Endothelial cell of umbilical vein (primary cell): ENCODE data around the gene MT3. TPM values are rescaled to one million over a fixed set of nuclear protein-coding genes. Genes with fewer than 3 reads are reported as not detected.
A peak's percentile ranks its signal among the peaks of the same experiment; 100 is the strongest.

Experiments used
- BruUV-seq: library from RNA; stranded (reverse); fragments of 400-500 nt; replicated peaks from 2 replicates; lab custom pipeline; 2021; lab: Mats Ljungman, UMichigan
- CTCF ChIA-PET: fragments of 300-600, 350-600 bp; sonication (Branson Sonifier 250); formaldehyde crosslinking; loops from one replicate; lab custom pipeline; 2021; ENCODE audit warnings: antibody characterized with exemption, inconsistent platforms; lab: Charles Lee
- POLR2A ChIA-PET: fragments of 300-600, 350-600 bp; sonication (Branson Sonifier 250); formaldehyde crosslinking; loops from one replicate; lab custom pipeline; 2021; ENCODE audit warnings: antibody characterized with exemption, inconsistent platforms; lab: Charles Lee
- DNase-seq: peaks from one replicate; pipeline ENCODE4 v3.0.0-alpha.2; 2011; ENCODE audit warnings: low read depth, low spot score
- FAIRE-seq: peaks from 2 replicates; lab custom pipeline; 2011; peaks lifted over from hg19 to GRCh38; lab: Jason Lieb, UNC
- H2AFZ ChIP-seq: 2 replicates; pipeline ENCODE4 v1.6.0; 2012; ENCODE audit warnings: low read depth, low read length, control low read depth, inconsistent platforms
- H3K27ac ChIP-seq: 2 replicates; pipeline ENCODE4 v1.5.1; 2011; ENCODE audit warnings: low read depth, mild to moderate bottlenecking, control low read depth, low read length, moderate library complexity; ENCODE audit not compliant: insufficient read depth
- H3K27me3 ChIP-seq, 2 experiments: 2 replicates each; pipeline versions ENCODE4 v1.6.0 to v1.6.1; 2011; ENCODE audit warnings: low read length in 2 of 2, mixed read lengths in 1 of 2; ENCODE audit not compliant: control insufficient read depth in 2 of 2, insufficient read depth in 2 of 2
- H3K36me3 ChIP-seq, 2 experiments: 2 replicates in 1 of 2; 3 replicates in 1 of 2; pipeline ENCODE4 v1.5.1; 2011; ENCODE audit warnings: low read length in 2 of 2, mild to moderate bottlenecking in 1 of 2, moderate library complexity in 1 of 2; ENCODE audit not compliant: control insufficient read depth in 2 of 2, insufficient read depth in 2 of 2; ENCODE audit errors: extremely low read depth in 1 of 2
- H3K4me1 ChIP-seq: 3 replicates; pipeline ENCODE4 v1.5.1; 2011; ENCODE audit warnings: mild to moderate bottlenecking, low read length; ENCODE audit not compliant: control insufficient read depth, insufficient read depth; ENCODE audit errors: extremely low read depth
- H3K4me2 ChIP-seq: 2 replicates; pipeline ENCODE4 v1.6.1; 2011; ENCODE audit warnings: low read length, control low read depth, mixed read lengths; ENCODE audit not compliant: insufficient read depth
- H3K4me3 ChIP-seq, 3 experiments: fragments of 200-600 bp in 1 of 3; sonication (generic), shearing (Covaris generic) in 1 of 3; replicated peaks in 1 of 3; 2 replicates each; pipeline ENCODE4 v1.5.1; 2011 to 2016; ENCODE audit warnings: control low read depth in 3 of 3, low read length in 3 of 3, mild to moderate bottlenecking in 2 of 3, inconsistent platforms in 1 of 3, low read depth in 1 of 3, moderate library complexity in 1 of 3; ENCODE audit not compliant: insufficient read depth in 1 of 3
- H3K79me2 ChIP-seq: 2 replicates; pipeline ENCODE4 v1.6.0; 2012; ENCODE audit warnings: low read length, inconsistent platforms; ENCODE audit not compliant: control insufficient read depth, insufficient read depth
- H3K9ac ChIP-seq: replicated peaks from 2 replicates; pipeline ENCODE3; 2011; ENCODE audit warnings: low read length, control low read depth; ENCODE audit not compliant: insufficient read depth; ENCODE audit errors: extremely low read depth
- H3K9me1 ChIP-seq: replicated peaks from 3 replicates; pipeline ENCODE4 v1.6.0; 2011; ENCODE audit warnings: mild to moderate bottlenecking, low read length; ENCODE audit not compliant: control insufficient read depth, insufficient read depth; ENCODE audit errors: extremely low read depth
- H3K9me3 ChIP-seq: replicated peaks from 2 replicates; pipeline ENCODE4 v1.5.1; 2012; ENCODE audit warnings: low read length, inconsistent platforms; ENCODE audit not compliant: control insufficient read depth, insufficient read depth
- H4K20me1 ChIP-seq: replicated peaks from 2 replicates; pipeline ENCODE3; 2011; ENCODE audit warnings: mild to moderate bottlenecking, low read length; ENCODE audit not compliant: control insufficient read depth, insufficient read depth; ENCODE audit errors: extremely low read depth
- CTCF ChIP-seq, 2 donors: IDR thresholded peaks; 1 replicate in 1 of 2; 2 replicates in 1 of 2; pipeline ENCODE4 v1.5.1; 2011; ENCODE audit warnings: low read length in 2 of 2, mild to moderate bottlenecking in 2 of 2, moderate library complexity in 2 of 2, control low read depth in 1 of 2, inconsistent platforms in 1 of 2, low read depth in 1 of 2; ENCODE audit not compliant: insufficient read depth in 1 of 2; ENCODE audit errors: extremely low read depth in 1 of 2
- FOS ChIP-seq: IDR thresholded peaks from 2 replicates; pipeline ENCODE4 v1.6.1; 2011; ENCODE audit warnings: mild to moderate bottlenecking, low read length, moderate library complexity, borderline replicate concordance; ENCODE audit not compliant: insufficient read depth
- GATA2 ChIP-seq: IDR thresholded peaks from 2 replicates; pipeline ENCODE4 v1.7.0; 2011; ENCODE audit warnings: low read depth, mild to moderate bottlenecking, moderate library complexity, mixed read lengths, low read length; ENCODE audit not compliant: insufficient read length, insufficient read depth
- JUN ChIP-seq: IDR thresholded peaks from 2 replicates; pipeline ENCODE4 v1.6.1; 2011; ENCODE audit warnings: borderline replicate concordance, low read depth; ENCODE audit not compliant: insufficient read length, insufficient read depth
- MAX ChIP-seq: IDR thresholded peaks from 2 replicates; pipeline ENCODE4 v1.6.1; 2011; ENCODE audit not compliant: insufficient read depth, insufficient read length
- POLR2A ChIP-seq: IDR thresholded peaks from 2 replicates; pipeline ENCODE4 v1.6.1; 2012; ENCODE audit warnings: low read depth, mild to moderate bottlenecking, control low read depth, low read length
- POLR2AphosphoS5 ChIP-seq: IDR thresholded peaks from 2 replicates; pipeline ENCODE4 v1.6.1; 2012; ENCODE audit warnings: low read depth, mild to moderate bottlenecking, control low read depth, low read length, moderate library complexity; ENCODE audit not compliant: insufficient read depth
- dilution Hi-C: fragments of 300-500 bp; cut with MboI; formaldehyde crosslinking; loops from one replicate; pipeline ENCODE4 v1.15.0; 2019; ENCODE audit warnings: low sequenced_read_pairs; ENCODE audit not compliant: extremely low pct_ligation_motif_present
- intact Hi-C: fragments of 100-400 bp; cut with micrococcal nuclease; formaldehyde crosslinking; loops from one replicate; pipeline ENCODE4 v1.10.0; 2022
- polyA plus RNA-seq, 4 experiments: library from polyadenylated mRNA; depleted of rRNA in 3 of 4; stranded (reverse) in 3 of 4; unstranded in 1 of 4; fragments of >200 nt; gene quantifications; 2 replicates each; pipeline versions ENCODE4 v1.2.1 to v1.2.3, GENCODE V29; 2011 to 2012; ENCODE audit warnings: missing spikeins in 1 of 4
- total RNA-seq: library from RNA; stranded (reverse); gene quantifications from 2 replicates; pipeline ENCODE4 v1.2.3, GENCODE V29; 2021

Gene MT3
- total and polyA plus RNA-seq, 2 donors (not counting 3 experiments of a cell fraction or from before 2014, with no cell fraction given): not detected

- H3K4me2 ChIP-seq: peak overlapping the region; percentile 81
- ChIA-PET POLR2A (interaction anchor here (4.5 kb wide), 1 partner anchor 17 kb away, joined by 51 read pairs; the partner anchor contains the start of gene MT1E), CTCF (interaction anchor here (0.6 to 1.5 kb wide), 7 partner anchors 9 to 92 kb away, joined by 3 to 8 read pairs (median 3); no protein-coding TSS in a partner anchor)
- H3K27ac ChIP-seq: peak overlapping the region; percentile 99
- TSS peak; percentile 1 for BruUV-seq
- FAIRE-seq (no peak), DNase-seq (peak; percentile 82)
- intact Hi-C loops: no loop called here
- no peaks in the 10 kb centered on the region for H3K36me3 ChIP-seq
- peak overlapping the region; percentile 50 to 93 (median 83) for H3K4me3 ChIP-seq
- dilution Hi-C loops: no loop called here
- H3K9ac ChIP-seq: peak overlapping the region; percentile 95
- H3K79me2 ChIP-seq: peaks cover 28% of the 10 kb centered on the region
- H4K20me1 ChIP-seq: no peaks in the 10 kb centered on the region
- TF ChIP-seq CTCF (IDR thresholded peaks at IDR 0.05; ENCODE audit: extremely low read depth in 1 of 2, insufficient read depth in 1 of 2, low read depth in 1 of 2, low read length in 2 of 2) (no peak), POLR2AphosphoS5 (peak; percentile 55), GATA2 (no peak), POLR2A (peak; percentile 72)
- H3K9me1 ChIP-seq: no peaks in the 10 kb centered on the region
- H3K4me1 ChIP-seq: peaks cover 73% of the 10 kb centered on the region
- no peak overlapping the region for H2AFZ ChIP-seq
- no peaks in the 10 kb centered on the region for H3K9me3 ChIP-seq
- no peaks in the 10 kb centered on the region for H3K27me3 ChIP-seq
Measured at GRCh38 chr16:56609463-56609921, 20.2 kb downstream of the MT3 start.

GRCh38 chr16:56610017-56610608 is 20.8 kb downstream of the MT3 start:
- ChIA-PET POLR2A (interaction anchor here (4.5 kb wide), 1 partner anchor 16 kb away, joined by 51 read pairs; the partner anchor contains the start of gene MT1E), CTCF (interaction anchor here (0.7 to 2.1 kb wide), 6 partner anchors 9 to 96 kb away, joined by 3 to 7 read pairs (median 3); no protein-coding TSS in a partner anchor)
- intact Hi-C loops: no loop called here
- Histone ChIP-seq H3K27ac (peak overlapping the region; percentile 99), H3K9me3 (no peaks in the 10 kb centered on the region), H3K4me2 (peak overlapping the region; percentile 81), H3K9me1 (no peaks in the 10 kb centered on the region), H2AFZ (no peak overlapping the region), H3K4me1 (peaks cover 77% of the 10 kb centered on the region), H3K27me3 (no peaks in the 10 kb centered on the region), H3K36me3 (no peaks in the 10 kb centered on the region), H3K4me3 (peak overlapping the region in 2 of 3 experiments; percentile 50 to 93), H3K79me2 (peaks cover 28% of the 10 kb centered on the region), H4K20me1 (no peaks in the 10 kb centered on the region), H3K9ac (peak overlapping the region; percentile 95)
- BruUV-seq: no TSS peak
- DNase-seq (peak; percentile 73), FAIRE-seq (peak; percentile 69)
- dilution Hi-C loops: no loop called here
- TF ChIP-seq POLR2A: peak; percentile 95
- peak; percentile 97 for TF ChIP-seq POLR2AphosphoS5
- no peak for TF ChIP-seq JUN
- peak; percentile 3 for TF ChIP-seq MAX
- peak; percentile 4 for TF ChIP-seq FOS
